Kidney (tissue), 14 donors: ENCODE measurements around the gene FLCN. TPM values are rescaled to one million over a fixed set of nuclear protein-coding genes. Genes with fewer than 3 reads are reported as not detected.

Experiments
- DNase-seq, 5 donors: peaks; one replicate each; pipeline ENCODE4 v3.0.0-alpha.2; 2013 to 2020
- FAIRE-seq: peaks from 2 replicates; lab custom pipeline; 2012; peaks lifted over from hg19 to GRCh38; lab: Jason Lieb, UNC
- H3K27ac ChIP-seq, 2 donors: one replicate each; pipeline ENCODE4 v1.7.0; 2013; ENCODE audit warnings: low read depth in 2 of 2, low read length in 2 of 2, inconsistent platforms in 1 of 2
- H3K27me3 ChIP-seq: one replicate; pipeline ENCODE4 v1.7.1; 2013; ENCODE audit warnings: low read length, inconsistent platforms; ENCODE audit not compliant: control insufficient read depth, insufficient read depth
- H3K36me3 ChIP-seq, 3 donors: one replicate each; pipeline versions ENCODE4 v1.7.0 to v1.7.1; 2013; ENCODE audit warnings: low read length in 3 of 3, control low read depth in 1 of 3, inconsistent platforms in 1 of 3; ENCODE audit not compliant: insufficient read depth in 3 of 3, control insufficient read depth in 2 of 3
- H3K4me1 ChIP-seq, 3 donors: one replicate each; pipeline versions ENCODE4 v1.7.0 to v1.7.1; 2013; ENCODE audit warnings: low read length in 3 of 3, inconsistent platforms in 1 of 3, low read depth in 1 of 3; ENCODE audit not compliant: control insufficient read depth in 2 of 3, insufficient read depth in 2 of 3
- H3K4me3 ChIP-seq, 3 donors: one replicate each; pipeline versions ENCODE4 v1.7.0 to v1.8.1; 2013; ENCODE audit warnings: low read length in 3 of 3, control low read depth in 1 of 3, inconsistent platforms in 1 of 3
- H3K9ac ChIP-seq, 3 donors: one replicate each; pipeline versions ENCODE4 v1.7.0 to v1.7.1; 2013; ENCODE audit warnings: low read length in 3 of 3, control low read depth in 1 of 3, inconsistent platforms in 1 of 3
- H3K9me3 ChIP-seq, 3 donors: one replicate each; pipeline versions ENCODE4 v1.7.0 to v1.7.1; 2013; ENCODE audit warnings: low read length in 3 of 3, control low read depth in 1 of 3, inconsistent platforms in 1 of 3; ENCODE audit not compliant: control insufficient read depth in 2 of 3, insufficient read depth in 1 of 3
- intact Hi-C: fragments of 100-400 bp; cut with DNase I; formaldehyde crosslinking; loops from one replicate; pipeline ENCODE4 v1.11.1; 2022
- polyA plus RNA-seq: library from polyadenylated mRNA; stranded (reverse); fragments of 350-450 nt; fragmentation: Illumina TruSeq; extraction: RNeasy Lipid Tissue Mini Kit (QIAGEN cat#74804); gene quantifications from one replicate; pipeline ENCODE4 v1.2.3, GENCODE V29; 2014; ENCODE audit warnings: low read depth, low replicate concordance; ENCODE audit not compliant: insufficient read depth
- total RNA-seq: library from RNA; stranded (reverse); fragmentation: NEBNext Ultra II Directional; extraction: Animal tissue kit (Norgen Biotek cat#: 25700); gene quantifications from one replicate; pipeline ENCODE4 v1.2.1, GENCODE V29; 2021
- TF ChIP-seq, protein P1 (sequence below): IDR thresholded peaks from 3 replicates; pipeline ENCODE4 v1.5.1; 2012; ENCODE audit warnings: mild to moderate bottlenecking, moderate library complexity, borderline replicate concordance; ENCODE audit not compliant: insufficient read depth; ENCODE audit errors: extremely low read depth
- donor health status: control.
- donor health status: control.
- donor health status: control.
- donor health status: control.
- donor health status: control.
- donor health status: DM: yes; HTN: yes; CAD: no.
- donor health status: Normal renal cell carcinoma (clear cell type).

The FLCN gene
- total and polyA plus RNA-seq, 2 donors from 2014 or later: 14.2 to 44.4 TPM

GRCh38 chr17:17253406-17253805, 16.4 kb upstream of the FLCN start:
- H3K9ac ChIP-seq: no peak overlapping the region
- H3K9me3 ChIP-seq: no peaks in the 10 kb centered on the region
- intact Hi-C loops: no loop called here
- no peak overlapping the region for H3K4me3 ChIP-seq
- DNase-seq: no peak
- H3K4me1 ChIP-seq: no peaks in the 10 kb centered on the region
- TF ChIP-seq, protein P1, sequence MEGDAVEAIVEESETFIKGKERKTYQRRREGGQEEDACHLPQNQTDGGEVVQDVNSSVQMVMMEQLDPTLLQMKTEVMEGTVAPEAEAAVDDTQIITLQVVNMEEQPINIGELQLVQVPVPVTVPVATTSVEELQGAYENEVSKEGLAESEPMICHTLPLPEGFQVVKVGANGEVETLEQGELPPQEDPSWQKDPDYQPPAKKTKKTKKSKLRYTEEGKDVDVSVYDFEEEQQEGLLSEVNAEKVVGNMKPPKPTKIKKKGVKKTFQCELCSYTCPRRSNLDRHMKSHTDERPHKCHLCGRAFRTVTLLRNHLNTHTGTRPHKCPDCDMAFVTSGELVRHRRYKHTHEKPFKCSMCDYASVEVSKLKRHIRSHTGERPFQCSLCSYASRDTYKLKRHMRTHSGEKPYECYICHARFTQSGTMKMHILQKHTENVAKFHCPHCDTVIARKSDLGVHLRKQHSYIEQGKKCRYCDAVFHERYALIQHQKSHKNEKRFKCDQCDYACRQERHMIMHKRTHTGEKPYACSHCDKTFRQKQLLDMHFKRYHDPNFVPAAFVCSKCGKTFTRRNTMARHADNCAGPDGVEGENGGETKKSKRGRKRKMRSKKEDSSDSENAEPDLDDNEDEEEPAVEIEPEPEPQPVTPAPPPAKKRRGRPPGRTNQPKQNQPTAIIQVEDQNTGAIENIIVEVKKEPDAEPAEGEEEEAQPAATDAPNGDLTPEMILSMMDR: no peak
- FAIRE-seq: no peak
- no peak overlapping the region for H3K27ac ChIP-seq
- H3K36me3 ChIP-seq: peaks cover 6 to 29% (median 11%) of the 10 kb centered on the region in 3 donors
- H3K27me3 ChIP-seq: no peaks in the 10 kb centered on the region

- DNase-seq (no peak), FAIRE-seq (no peak)
- H3K9ac ChIP-seq: no peak overlapping the region
- no peak overlapping the region for H3K4me3 ChIP-seq
- no peaks in the 10 kb centered on the region for H3K9me3 ChIP-seq
- no peak overlapping the region for H3K27ac ChIP-seq
- H3K27me3 ChIP-seq: no peaks in the 10 kb centered on the region
- peaks cover 6 to 28% (median 15%) of the 10 kb centered on the region in 3 donors for H3K36me3 ChIP-seq
- no peaks in the 10 kb centered on the region for H3K4me1 ChIP-seq
- intact Hi-C loops: no loop called here
- TF ChIP-seq, protein P1: no peak
Measured at GRCh38 chr17:17252149-17252661, 15.2 kb upstream of the FLCN start.

DNA sequence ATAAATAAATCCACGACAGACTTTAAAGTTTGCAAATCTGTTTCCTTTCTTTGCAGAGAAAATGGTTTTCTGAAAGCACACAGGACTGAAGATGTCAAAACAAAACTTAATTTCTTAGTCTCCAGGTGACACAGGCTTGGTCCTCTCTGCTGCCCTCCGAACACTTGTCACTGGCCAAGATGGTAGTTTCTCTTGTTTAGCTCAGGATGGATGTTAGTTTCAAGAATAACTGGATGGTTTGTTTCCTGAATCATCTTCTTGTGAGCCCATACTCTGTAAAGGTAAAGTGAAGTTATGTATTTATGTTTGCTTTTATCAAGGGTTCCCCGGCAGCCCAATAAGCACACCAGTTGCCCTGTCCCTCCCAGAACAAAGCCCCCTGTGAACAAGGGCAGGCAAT, 9.9 kb upstream of the FLCN start:
- H3K4me3 ChIP-seq: no peak overlapping the region
- intact Hi-C loops: no loop called here
- no peaks in the 10 kb centered on the region for H3K27me3 ChIP-seq
- no peak overlapping the region for H3K9ac ChIP-seq
- FAIRE-seq (no peak), DNase-seq (no peak)
- H3K9me3 ChIP-seq: no peaks in the 10 kb centered on the region
- no peak overlapping the region for H3K27ac ChIP-seq
- peaks cover 0 to 17% (median 11%) of the 10 kb centered on the region in 3 donors for H3K36me3 ChIP-seq
- TF ChIP-seq, protein P1: no peak
- H3K4me1 ChIP-seq: no peaks in the 10 kb centered on the region

DNA sequence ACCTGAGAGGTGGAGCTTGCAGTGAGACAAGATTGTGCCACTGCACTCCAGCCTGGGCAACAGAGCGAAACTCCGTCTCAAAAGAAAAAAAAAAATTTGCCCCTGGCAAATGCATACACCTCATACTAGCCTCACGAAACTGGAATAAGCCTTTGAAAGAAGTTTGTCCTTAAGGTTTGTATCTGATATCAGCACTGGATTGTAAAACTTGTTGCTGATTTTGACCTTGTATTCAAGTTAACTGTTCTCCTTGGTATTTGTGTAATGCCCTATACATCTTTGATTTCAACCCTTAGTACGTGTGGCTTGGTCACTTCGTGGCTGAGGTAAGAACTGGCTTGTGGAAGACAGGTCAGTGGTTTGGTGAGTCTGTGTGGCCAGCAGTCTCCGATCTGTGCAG, 6.2 kb upstream of the FLCN start:
- peaks cover 0 to 14% (median 7%) of the 10 kb centered on the region in 3 donors for H3K36me3 ChIP-seq
- intact Hi-C loops: no loop called here
- no peaks in the 10 kb centered on the region for H3K27me3 ChIP-seq
- no peak overlapping the region for H3K27ac ChIP-seq
- DNase-seq (no peak), FAIRE-seq (no peak)
- TF ChIP-seq, protein P1: no peak
- H3K9me3 ChIP-seq: no peaks in the 10 kb centered on the region
- H3K4me3 ChIP-seq: no peak overlapping the region
- H3K4me1 ChIP-seq: no peaks in the 10 kb centered on the region
- no peak overlapping the region for H3K9ac ChIP-seq
